Measurements from ENCODE around the gene UVRAG.

DNA sequence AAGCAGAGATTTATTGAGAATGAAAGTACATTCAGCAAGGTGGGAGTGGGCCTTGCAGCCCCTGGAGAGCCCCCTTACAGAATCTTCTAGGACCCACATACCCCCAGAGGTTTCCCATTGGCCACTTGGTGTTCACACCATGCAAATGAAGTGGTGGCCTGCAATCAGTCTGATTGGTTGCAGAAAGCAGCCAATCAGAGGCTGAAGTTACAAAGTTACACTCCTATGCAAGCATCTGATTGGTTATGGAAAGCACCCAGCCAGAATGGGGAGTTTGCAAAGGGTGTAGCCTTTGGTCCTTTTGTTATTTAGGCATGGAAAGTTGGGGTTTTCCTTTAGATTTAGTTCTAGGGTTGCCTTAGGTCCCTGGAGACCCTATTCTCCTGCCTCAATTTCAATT is 34.9 kb downstream of the UVRAG start:
- no peak for TF ChIP-seq EZH2 (IDR thresholded peaks at IDR 0.05; ENCODE audit: low read length, unreplicated experiment)
- TF ChIP-seq, protein P1, sequence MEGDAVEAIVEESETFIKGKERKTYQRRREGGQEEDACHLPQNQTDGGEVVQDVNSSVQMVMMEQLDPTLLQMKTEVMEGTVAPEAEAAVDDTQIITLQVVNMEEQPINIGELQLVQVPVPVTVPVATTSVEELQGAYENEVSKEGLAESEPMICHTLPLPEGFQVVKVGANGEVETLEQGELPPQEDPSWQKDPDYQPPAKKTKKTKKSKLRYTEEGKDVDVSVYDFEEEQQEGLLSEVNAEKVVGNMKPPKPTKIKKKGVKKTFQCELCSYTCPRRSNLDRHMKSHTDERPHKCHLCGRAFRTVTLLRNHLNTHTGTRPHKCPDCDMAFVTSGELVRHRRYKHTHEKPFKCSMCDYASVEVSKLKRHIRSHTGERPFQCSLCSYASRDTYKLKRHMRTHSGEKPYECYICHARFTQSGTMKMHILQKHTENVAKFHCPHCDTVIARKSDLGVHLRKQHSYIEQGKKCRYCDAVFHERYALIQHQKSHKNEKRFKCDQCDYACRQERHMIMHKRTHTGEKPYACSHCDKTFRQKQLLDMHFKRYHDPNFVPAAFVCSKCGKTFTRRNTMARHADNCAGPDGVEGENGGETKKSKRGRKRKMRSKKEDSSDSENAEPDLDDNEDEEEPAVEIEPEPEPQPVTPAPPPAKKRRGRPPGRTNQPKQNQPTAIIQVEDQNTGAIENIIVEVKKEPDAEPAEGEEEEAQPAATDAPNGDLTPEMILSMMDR (conservative IDR thresholded peaks at IDR 0.05; ENCODE audit: low read depth, low read length), result no peak
- TF ChIP-seq EZH2phosphoT487 (IDR thresholded peaks at IDR 0.05; ENCODE audit: borderline replicate concordance, low read length), result no peak

All from PC-3 (cell line).